ENCODE results near the gene GYG1. TPM values are rescaled to one million over a fixed set of nuclear protein-coding genes. Genes with fewer than 3 reads are reported as not detected.
A peak's percentile ranks its signal among the peaks of the same experiment; 100 is the strongest.

The GYG1 gene
- total and polyA plus RNA-seq, 2 experiments from 2014 or later = 33.2 to 40.9 TPM

DNA sequence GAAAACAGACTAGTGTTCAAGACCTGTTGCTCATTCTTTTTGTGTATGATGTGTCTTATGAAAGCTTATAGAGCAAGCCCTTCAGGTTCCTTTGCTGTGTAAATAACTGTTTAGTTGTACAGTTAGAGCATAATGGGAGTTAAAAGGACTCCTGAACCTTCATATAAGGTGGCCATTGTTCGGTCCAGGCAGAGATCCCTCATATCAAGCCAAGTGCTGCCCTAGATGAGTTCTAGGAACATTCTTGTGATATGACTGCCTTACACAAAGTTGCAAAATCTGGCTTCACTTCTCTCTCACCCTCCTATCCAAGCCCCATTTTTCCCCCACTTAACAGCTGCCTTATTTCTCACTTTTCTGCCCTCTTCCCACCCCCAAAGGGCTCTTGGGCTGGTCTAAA is 26.9 kb downstream of the GYG1 start:
- Mint-ChIP-seq H3K4me1 (peaks cover 48% of the 10 kb centered on the region), H3K36me3 (ENCODE audit: low read depth) (peaks cover 41% of the 10 kb centered on the region), H3K9me3 (no peaks in the 10 kb centered on the region), H3K4me3 (no peak overlapping the region), H3K27ac (peak overlapping the region; percentile 73), H3K27me3 (ENCODE audit: insufficient read depth, low read depth, poor library complexity) (peaks cover 11% of the 10 kb centered on the region)
- Histone ChIP-seq H3K36me3 (ENCODE audit: insufficient read depth) (peaks cover 2% of the 10 kb centered on the region), H2AFZ (no peak overlapping the region), H3K27ac (ENCODE audit: low read depth) (no peak overlapping the region), H3K9me2 (ENCODE audit: insufficient read depth) (no peaks in the 10 kb centered on the region), H3K79me2 (replicated peaks; ENCODE audit: insufficient read depth) (no peaks in the 10 kb centered on the region), H3K4me1 (ENCODE audit: insufficient read depth) (peaks cover 26% of the 10 kb centered on the region), H3F3A (replicated peaks; ENCODE audit: low read depth) (no peaks in the 10 kb centered on the region), H4K20me1 (replicated peaks; ENCODE audit: insufficient read depth) (no peaks in the 10 kb centered on the region), H3K4me2 (no peak overlapping the region), H3K4me3 (no peak overlapping the region), H3K27me3 (ENCODE audit: insufficient read depth) (no peaks in the 10 kb centered on the region)
- no peak for TF ChIP-seq EZH2 (IDR thresholded peaks at IDR 0.05; ENCODE audit: low read depth, unreplicated experiment)
- TF ChIP-seq ZNF114 (CRISPR knock-in tag; IDR thresholded peaks at IDR 0.05) = no peak
- TF ChIP-seq, protein P1, sequence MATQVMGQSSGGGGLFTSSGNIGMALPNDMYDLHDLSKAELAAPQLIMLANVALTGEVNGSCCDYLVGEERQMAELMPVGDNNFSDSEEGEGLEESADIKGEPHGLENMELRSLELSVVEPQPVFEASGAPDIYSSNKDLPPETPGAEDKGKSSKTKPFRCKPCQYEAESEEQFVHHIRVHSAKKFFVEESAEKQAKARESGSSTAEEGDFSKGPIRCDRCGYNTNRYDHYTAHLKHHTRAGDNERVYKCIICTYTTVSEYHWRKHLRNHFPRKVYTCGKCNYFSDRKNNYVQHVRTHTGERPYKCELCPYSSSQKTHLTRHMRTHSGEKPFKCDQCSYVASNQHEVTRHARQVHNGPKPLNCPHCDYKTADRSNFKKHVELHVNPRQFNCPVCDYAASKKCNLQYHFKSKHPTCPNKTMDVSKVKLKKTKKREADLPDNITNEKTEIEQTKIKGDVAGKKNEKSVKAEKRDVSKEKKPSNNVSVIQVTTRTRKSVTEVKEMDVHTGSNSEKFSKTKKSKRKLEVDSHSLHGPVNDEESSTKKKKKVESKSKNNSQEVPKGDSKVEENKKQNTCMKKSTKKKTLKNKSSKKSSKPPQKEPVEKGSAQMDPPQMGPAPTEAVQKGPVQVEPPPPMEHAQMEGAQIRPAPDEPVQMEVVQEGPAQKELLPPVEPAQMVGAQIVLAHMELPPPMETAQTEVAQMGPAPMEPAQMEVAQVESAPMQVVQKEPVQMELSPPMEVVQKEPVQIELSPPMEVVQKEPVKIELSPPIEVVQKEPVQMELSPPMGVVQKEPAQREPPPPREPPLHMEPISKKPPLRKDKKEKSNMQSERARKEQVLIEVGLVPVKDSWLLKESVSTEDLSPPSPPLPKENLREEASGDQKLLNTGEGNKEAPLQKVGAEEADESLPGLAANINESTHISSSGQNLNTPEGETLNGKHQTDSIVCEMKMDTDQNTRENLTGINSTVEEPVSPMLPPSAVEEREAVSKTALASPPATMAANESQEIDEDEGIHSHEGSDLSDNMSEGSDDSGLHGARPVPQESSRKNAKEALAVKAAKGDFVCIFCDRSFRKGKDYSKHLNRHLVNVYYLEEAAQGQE (IDR thresholded peaks at IDR 0.05; ENCODE audit: unreplicated experiment) = no peak
- no peak for TF ChIP-seq EZH2phosphoT487 (IDR thresholded peaks at IDR 0.05; ENCODE audit: unreplicated experiment)
- TF ChIP-seq, protein P2, sequence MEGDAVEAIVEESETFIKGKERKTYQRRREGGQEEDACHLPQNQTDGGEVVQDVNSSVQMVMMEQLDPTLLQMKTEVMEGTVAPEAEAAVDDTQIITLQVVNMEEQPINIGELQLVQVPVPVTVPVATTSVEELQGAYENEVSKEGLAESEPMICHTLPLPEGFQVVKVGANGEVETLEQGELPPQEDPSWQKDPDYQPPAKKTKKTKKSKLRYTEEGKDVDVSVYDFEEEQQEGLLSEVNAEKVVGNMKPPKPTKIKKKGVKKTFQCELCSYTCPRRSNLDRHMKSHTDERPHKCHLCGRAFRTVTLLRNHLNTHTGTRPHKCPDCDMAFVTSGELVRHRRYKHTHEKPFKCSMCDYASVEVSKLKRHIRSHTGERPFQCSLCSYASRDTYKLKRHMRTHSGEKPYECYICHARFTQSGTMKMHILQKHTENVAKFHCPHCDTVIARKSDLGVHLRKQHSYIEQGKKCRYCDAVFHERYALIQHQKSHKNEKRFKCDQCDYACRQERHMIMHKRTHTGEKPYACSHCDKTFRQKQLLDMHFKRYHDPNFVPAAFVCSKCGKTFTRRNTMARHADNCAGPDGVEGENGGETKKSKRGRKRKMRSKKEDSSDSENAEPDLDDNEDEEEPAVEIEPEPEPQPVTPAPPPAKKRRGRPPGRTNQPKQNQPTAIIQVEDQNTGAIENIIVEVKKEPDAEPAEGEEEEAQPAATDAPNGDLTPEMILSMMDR (conservative IDR thresholded peaks at IDR 0.05; ENCODE audit: low read depth in 2 of 2) = no peak
- no peak for TF ChIP-seq NANOG (IDR thresholded peaks at IDR 0.05; ENCODE audit: borderline replicate concordance)
- TF ChIP-seq STAT1 (IDR thresholded peaks at IDR 0.05; ENCODE audit: unreplicated experiment) = no peak
- no peak for TF ChIP-seq JUNB (IDR thresholded peaks at IDR 0.05; ENCODE audit: unreplicated experiment)
- TF ChIP-seq, protein P3, sequence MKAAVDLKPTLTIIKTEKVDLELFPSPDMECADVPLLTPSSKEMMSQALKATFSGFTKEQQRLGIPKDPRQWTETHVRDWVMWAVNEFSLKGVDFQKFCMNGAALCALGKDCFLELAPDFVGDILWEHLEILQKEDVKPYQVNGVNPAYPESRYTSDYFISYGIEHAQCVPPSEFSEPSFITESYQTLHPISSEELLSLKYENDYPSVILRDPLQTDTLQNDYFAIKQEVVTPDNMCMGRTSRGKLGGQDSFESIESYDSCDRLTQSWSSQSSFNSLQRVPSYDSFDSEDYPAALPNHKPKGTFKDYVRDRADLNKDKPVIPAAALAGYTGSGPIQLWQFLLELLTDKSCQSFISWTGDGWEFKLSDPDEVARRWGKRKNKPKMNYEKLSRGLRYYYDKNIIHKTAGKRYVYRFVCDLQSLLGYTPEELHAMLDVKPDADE (IDR thresholded peaks at IDR 0.05) = no peak
- TF ChIP-seq POLR2AphosphoS5 (IDR thresholded peaks at IDR 0.05; ENCODE audit: low read depth) = no peak
- TF ChIP-seq, protein P4, sequence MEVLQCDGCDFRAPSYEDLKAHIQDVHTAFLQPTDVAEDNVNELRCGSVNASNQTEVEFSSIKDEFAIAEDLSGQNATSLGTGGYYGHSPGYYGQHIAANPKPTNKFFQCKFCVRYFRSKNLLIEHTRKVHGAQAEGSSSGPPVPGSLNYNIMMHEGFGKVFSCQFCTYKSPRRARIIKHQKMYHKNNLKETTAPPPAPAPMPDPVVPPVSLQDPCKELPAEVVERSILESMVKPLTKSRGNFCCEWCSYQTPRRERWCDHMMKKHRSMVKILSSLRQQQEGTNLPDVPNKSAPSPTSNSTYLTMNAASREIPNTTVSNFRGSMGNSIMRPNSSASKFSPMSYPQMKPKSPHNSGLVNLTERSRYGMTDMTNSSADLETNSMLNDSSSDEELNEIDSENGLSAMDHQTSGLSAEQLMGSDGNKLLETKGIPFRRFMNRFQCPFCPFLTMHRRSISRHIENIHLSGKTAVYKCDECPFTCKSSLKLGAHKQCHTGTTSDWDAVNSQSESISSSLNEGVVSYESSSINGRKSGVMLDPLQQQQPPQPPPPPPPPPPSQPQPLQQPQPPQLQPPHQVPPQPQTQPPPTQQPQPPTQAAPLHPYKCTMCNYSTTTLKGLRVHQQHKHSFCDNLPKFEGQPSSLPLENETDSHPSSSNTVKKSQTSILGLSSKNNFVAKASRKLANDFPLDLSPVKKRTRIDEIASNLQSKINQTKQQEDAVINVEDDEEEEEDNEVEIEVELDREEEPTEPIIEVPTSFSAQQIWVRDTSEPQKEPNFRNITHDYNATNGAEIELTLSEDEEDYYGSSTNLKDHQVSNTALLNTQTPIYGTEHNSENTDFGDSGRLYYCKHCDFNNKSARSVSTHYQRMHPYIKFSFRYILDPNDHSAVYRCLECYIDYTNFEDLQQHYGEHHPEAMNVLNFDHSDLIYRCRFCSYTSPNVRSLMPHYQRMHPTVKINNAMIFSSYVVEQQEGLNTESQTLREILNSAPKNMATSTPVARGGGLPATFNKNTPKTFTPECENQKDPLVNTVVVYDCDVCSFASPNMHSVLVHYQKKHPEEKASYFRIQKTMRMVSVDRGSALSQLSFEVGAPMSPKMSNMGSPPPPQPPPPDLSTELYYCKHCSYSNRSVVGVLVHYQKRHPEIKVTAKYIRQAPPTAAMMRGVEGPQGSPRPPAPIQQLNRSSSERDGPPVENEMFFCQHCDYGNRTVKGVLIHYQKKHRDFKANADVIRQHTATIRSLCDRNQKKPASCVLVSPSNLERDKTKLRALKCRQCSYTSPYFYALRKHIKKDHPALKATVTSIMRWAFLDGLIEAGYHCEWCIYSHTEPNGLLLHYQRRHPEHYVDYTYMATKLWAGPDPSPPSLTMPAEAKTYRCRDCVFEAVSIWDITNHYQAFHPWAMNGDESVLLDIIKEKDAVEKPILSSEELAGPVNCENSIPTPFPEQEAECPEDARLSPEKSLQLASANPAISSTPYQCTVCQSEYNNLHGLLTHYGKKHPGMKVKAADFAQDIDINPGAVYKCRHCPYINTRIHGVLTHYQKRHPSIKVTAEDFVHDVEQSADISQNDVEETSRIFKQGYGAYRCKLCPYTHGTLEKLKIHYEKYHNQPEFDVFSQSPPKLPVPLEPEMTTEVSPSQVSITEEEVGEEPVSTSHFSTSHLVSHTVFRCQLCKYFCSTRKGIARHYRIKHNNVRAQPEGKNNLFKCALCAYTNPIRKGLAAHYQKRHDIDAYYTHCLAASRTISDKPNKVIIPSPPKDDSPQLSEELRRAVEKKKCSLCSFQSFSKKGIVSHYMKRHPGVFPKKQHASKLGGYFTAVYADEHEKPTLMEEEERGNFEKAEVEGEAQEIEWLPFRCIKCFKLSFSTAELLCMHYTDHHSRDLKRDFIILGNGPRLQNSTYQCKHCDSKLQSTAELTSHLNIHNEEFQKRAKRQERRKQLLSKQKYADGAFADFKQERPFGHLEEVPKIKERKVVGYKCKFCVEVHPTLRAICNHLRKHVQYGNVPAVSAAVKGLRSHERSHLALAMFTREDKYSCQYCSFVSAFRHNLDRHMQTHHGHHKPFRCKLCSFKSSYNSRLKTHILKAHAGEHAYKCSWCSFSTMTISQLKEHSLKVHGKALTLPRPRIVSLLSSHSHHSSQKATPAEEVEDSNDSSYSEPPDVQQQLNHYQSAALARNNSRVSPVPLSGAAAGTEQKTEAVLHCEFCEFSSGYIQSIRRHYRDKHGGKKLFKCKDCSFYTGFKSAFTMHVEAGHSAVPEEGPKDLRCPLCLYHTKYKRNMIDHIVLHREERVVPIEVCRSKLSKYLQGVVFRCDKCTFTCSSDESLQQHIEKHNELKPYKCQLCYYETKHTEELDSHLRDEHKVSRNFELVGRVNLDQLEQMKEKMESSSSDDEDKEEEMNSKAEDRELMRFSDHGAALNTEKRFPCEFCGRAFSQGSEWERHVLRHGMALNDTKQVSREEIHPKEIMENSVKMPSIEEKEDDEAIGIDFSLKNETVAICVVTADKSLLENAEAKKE (CRISPR knock-in tag; IDR thresholded peaks at IDR 0.05) = no peak
- TF ChIP-seq CREB1 (CRISPR knock-in tag; IDR thresholded peaks at IDR 0.05; ENCODE audit: low read depth) = no peak
- no peak for TF ChIP-seq ZNF331 (CRISPR knock-in tag; IDR thresholded peaks at IDR 0.05; ENCODE audit: low read depth)
- ATAC-seq (no peak), DNase-seq (ENCODE audit: low spot score) (no peak)
